CD14-positive monocyte (primary cell): ENCODE data around the gene KRTAP10-10. TPM values are rescaled to one million over a fixed set of nuclear protein-coding genes. Genes with fewer than 3 reads are reported as not detected.

Source experiments
- DNase-seq, 3 donors: peaks; one replicate each; pipeline ENCODE4 v3.0.0-alpha.2; 2011 to 2022
- H2AFZ ChIP-seq: 2 replicates; pipeline ENCODE4 v1.6.0; 2012; ENCODE audit warnings: mild to moderate bottlenecking, low read depth, low read length, inconsistent platforms; ENCODE audit not compliant: insufficient read depth, poor library complexity, severe bottlenecking
- H3K27ac ChIP-seq, 2 donors: 1 replicate in 1 of 2; 2 replicates in 1 of 2; pipeline ENCODE4 v1.5.1; 2012 to 2013; ENCODE audit warnings: low read length in 2 of 2, control low read depth in 1 of 2, inconsistent platforms in 1 of 2, low read depth in 1 of 2, mild to moderate bottlenecking in 1 of 2
- H3K27me3 ChIP-seq, 2 donors: one replicate each; pipeline versions ENCODE4 v1.6.0 to v1.6.1; 2011 to 2013; ENCODE audit warnings: low read length in 2 of 2; ENCODE audit not compliant: control insufficient read depth in 2 of 2, insufficient read depth in 2 of 2
- H3K36me3 ChIP-seq, 2 donors: replicated peaks in 1 of 2; 1 replicate in 1 of 2; 2 replicates in 1 of 2; pipeline versions ENCODE4 v1.5.1 to v1.6.1; 2012 to 2013; ENCODE audit warnings: low read length in 2 of 2, control low read depth in 1 of 2, inconsistent platforms in 1 of 2, mild to moderate bottlenecking in 1 of 2; ENCODE audit not compliant: insufficient read depth in 2 of 2, control insufficient read depth in 1 of 2
- H3K4me1 ChIP-seq, 2 donors: 1 replicate in 1 of 2; 2 replicates in 1 of 2; pipeline versions ENCODE4 v1.5.1 to v1.6.1; 2012 to 2013; ENCODE audit warnings: low read length in 2 of 2, control low read depth in 1 of 2, inconsistent platforms in 1 of 2, mild to moderate bottlenecking in 1 of 2, moderate library complexity in 1 of 2; ENCODE audit not compliant: insufficient read depth in 2 of 2, control insufficient read depth in 1 of 2
- H3K4me2 ChIP-seq: replicated peaks from 2 replicates; pipeline ENCODE3; 2012; ENCODE audit warnings: low read length, moderate library complexity, mild to moderate bottlenecking; ENCODE audit not compliant: poor library complexity, severe bottlenecking; ENCODE audit errors: extremely low read depth
- H3K4me3 ChIP-seq, 3 experiments: fragments of 200-600 bp in 1 of 3; sonication (generic) in 1 of 3; replicated peaks in 1 of 3; 1 replicate in 2 of 3; 2 replicates in 1 of 3; pipeline ENCODE4 v1.5.1; 2011 to 2013; ENCODE audit warnings: low read length in 3 of 3, mild to moderate bottlenecking in 3 of 3, control low read depth in 2 of 3, low read depth in 2 of 3, inconsistent platforms in 1 of 3, moderate library complexity in 1 of 3
- H3K79me2 ChIP-seq: 2 replicates; pipeline ENCODE4 v1.6.0; 2012; ENCODE audit warnings: mild to moderate bottlenecking, control low read depth, inconsistent platforms, low read length, moderate library complexity; ENCODE audit not compliant: insufficient read depth
- H3K9ac ChIP-seq: 2 replicates; pipeline ENCODE4 v1.6.0; 2017; ENCODE audit warnings: low read length, mild to moderate bottlenecking; ENCODE audit not compliant: insufficient read depth, poor library complexity, severe bottlenecking
- H3K9me3 ChIP-seq, 2 donors: replicated peaks in 1 of 2; 1 replicate in 1 of 2; 2 replicates in 1 of 2; pipeline versions ENCODE4 v1.5.1 to v1.6.1; 2012 to 2013; ENCODE audit warnings: low read length in 2 of 2, control low read depth in 1 of 2; ENCODE audit not compliant: control insufficient read depth in 1 of 2, insufficient read depth in 1 of 2
- H4K20me1 ChIP-seq: 2 replicates; pipeline ENCODE4 v1.6.0; 2012; ENCODE audit warnings: mild to moderate bottlenecking, low read length, control low read depth, moderate library complexity; ENCODE audit not compliant: insufficient read depth
- H3K27ac Mint-ChIP-seq, 7 donors: one replicate each; pipeline ENCODE4 v1.8.0; 2020; ENCODE audit warnings: mild to moderate bottlenecking in 7 of 7, mixed read lengths in 7 of 7, moderate library complexity in 6 of 7, inconsistent platforms in 2 of 7
- H3K27me3 Mint-ChIP-seq, 3 donors: one replicate each; pipeline ENCODE4 v1.8.0; 2021 to 2022; ENCODE audit warnings: low read depth in 3 of 3, mild to moderate bottlenecking in 3 of 3, mixed read lengths in 3 of 3, moderate library complexity in 3 of 3, inconsistent platforms in 1 of 3
- H3K36me3 Mint-ChIP-seq, 2 donors: one replicate each; pipeline ENCODE4 v1.8.0; 2020; ENCODE audit warnings: mixed read lengths in 2 of 2, inconsistent platforms in 1 of 2, mild to moderate bottlenecking in 1 of 2
- H3K4me1 Mint-ChIP-seq: one replicate; pipeline ENCODE4 v1.8.0; 2020; ENCODE audit warnings: mild to moderate bottlenecking, mixed read lengths
- H3K4me3 Mint-ChIP-seq, 2 donors: one replicate each; pipeline ENCODE4 v1.8.0; 2020; ENCODE audit warnings: mild to moderate bottlenecking in 2 of 2, mixed read lengths in 2 of 2, moderate library complexity in 1 of 2
- H3K9me3 Mint-ChIP-seq, 7 donors: one replicate each; pipeline ENCODE4 v1.8.0; 2020 to 2022; ENCODE audit warnings: mixed read lengths in 7 of 7, mild to moderate bottlenecking in 6 of 7, moderate library complexity in 6 of 7, inconsistent platforms in 2 of 7
- CTCF ChIP-seq: fragments of 200-600 bp; IDR thresholded peaks from one replicate; pipeline ENCODE4 v1.8.0; 2022; ENCODE audit warnings: antibody characterized with exemption, mild to moderate bottlenecking
- WGBS: methylation state at CpG from one replicate; pipeline ENCODE4 v1.1.5; 2013; ENCODE audit warnings: missing lambda C conversion rate; ENCODE audit not compliant: insufficient coverage; 5-methylcytosine and 5-hydroxymethylcytosine counted together
- intact Hi-C, 2 donors: fragments of 100-400 bp; cut with micrococcal nuclease; formaldehyde crosslinking; loops; one replicate each; pipeline versions ENCODE4 v1.15.0 to v1.15.1; 2023
- polyA plus RNA-seq, 3 donors: library from polyadenylated mRNA; depleted of rRNA in 1 of 3; unstranded in 2 of 3; stranded (reverse) in 1 of 3; fragments of 300-500 nt in 2 of 3; fragments of >200 nt in 1 of 3; fragmentation: Illumina TruSeq in 2 of 3; gene quantifications; 1 replicate in 2 of 3; 2 replicates in 1 of 3; pipeline ENCODE4 v1.2.3, GENCODE V29; 2012 to 2021

The KRTAP10-10 gene
- polyA plus RNA-seq, 3 donors = not detected

GRCh38 chr21:44611551-44611950 is 25.6 kb upstream of the KRTAP10-10 start:
- Histone ChIP-seq H3K27ac (no peak overlapping the region), H3K9me3 (peaks cover 19 to 25% of the 10 kb centered on the region in 2 donors), H3K4me3 (no peak overlapping the region), H3K4me2 (no peak overlapping the region), H3K27me3 (no peaks in the 10 kb centered on the region), H2AFZ (no peak overlapping the region), H3K79me2 (no peaks in the 10 kb centered on the region), H3K36me3 (no peaks in the 10 kb centered on the region), H3K9ac (no peak overlapping the region), H3K4me1 (no peaks in the 10 kb centered on the region), H4K20me1 (no peaks in the 10 kb centered on the region)
- WGBS = no CpG with 5 or more reads among the region's 4 CpGs
- Mint-ChIP-seq H3K9me3 (peaks cover 22 to 37% (median 31%) of the 10 kb centered on the region in 7 donors), H3K4me3 (no peak overlapping the region), H3K27ac (no peak overlapping the region), H3K4me1 (no peaks in the 10 kb centered on the region), H3K36me3 (no peaks in the 10 kb centered on the region), H3K27me3 (peaks cover 3 to 9% (median 3%) of the 10 kb centered on the region in 3 donors)
- no peak for TF ChIP-seq CTCF
- intact Hi-C loops = no loop called here
- DNase-seq = no peak

- peaks cover 0 to 9% (median 3%) of the 10 kb centered on the region in 3 donors for H3K27me3 Mint-ChIP-seq
- Histone ChIP-seq H3K9ac (no peak within 1 kb of the TSS), H3K4me1 (no peaks in the 10 kb centered on the region), H4K20me1 (no peaks in the 10 kb centered on the region), H3K27me3 (no peaks in the 10 kb centered on the region), H2AFZ (no peak within 1 kb of the TSS), H3K27ac (no peak within 1 kb of the TSS), H3K4me2 (no peak within 1 kb of the TSS), H3K36me3 (no peaks in the 10 kb centered on the region), H3K9me3 (peaks cover 19 to 25% of the 10 kb centered on the region in 2 donors), H3K4me3 (no peak within 1 kb of the TSS), H3K79me2 (no peaks in the 10 kb centered on the region)
- intact Hi-C loops = no loop called here
- H3K36me3 Mint-ChIP-seq = no peaks in the 10 kb centered on the region
- no peak within 1 kb of the TSS for H3K27ac Mint-ChIP-seq
- no peaks in the 10 kb centered on the region for H3K4me1 Mint-ChIP-seq
- DNase-seq = no peak
- H3K9me3 Mint-ChIP-seq = peaks cover 20 to 37% (median 31%) of the 10 kb centered on the region in 7 donors
- no peak within 1 kb of the TSS for H3K4me3 Mint-ChIP-seq
- WGBS = 97% methylated on average over 8 of the region's 8 CpGs
- TF ChIP-seq CTCF = no peak
Observed at GRCh38 chr21:44612029-44612486, 25.1 kb upstream of the KRTAP10-10 start, which contains the start of gene KRTAP10-8. Gene KRTAP10-8 (plus strand): TSS chr21:44612079. CDS start chr21:44612101, 22 bp downstream.
